HepG2 (cell line): ENCODE data around the gene DCTN1. TPM values are rescaled to one million over a fixed set of nuclear protein-coding genes. Genes with fewer than 3 reads are reported as not detected.
A peak's percentile ranks its signal among the peaks of the same experiment; 100 is the strongest.

Experiments
- ATAC-seq: fragments of 200-7000 bp; cut with Tn5 transposase; 3 replicates; pipeline ENCODE4 v1.9.1; 2020; ENCODE audit warnings: mild to moderate bottlenecking, moderate library complexity
- BruUV-seq: library from RNA; stranded (reverse); fragments of 400-500 nt; replicated peaks from 2 replicates; lab custom pipeline; 2021; lab: Mats Ljungman, UMichigan
- CTCF ChIA-PET: fragments of 300-600 bp; formaldehyde crosslinking; extraction: SDS; loops from one replicate; lab custom pipeline; 2021; ENCODE audit warnings: low total read pairs, inconsistent platforms, low intra/inter-chr PET ratio; lab: Yijun Ruan, JAX
- POLR2A ChIA-PET: fragments of 350-600 bp; sonication (Branson Sonifier 250); formaldehyde crosslinking; loops from one replicate; lab custom pipeline; 2020; ENCODE audit warnings: antibody characterized with exemption, inconsistent platforms; lab: Yijun Ruan, JAX
- DNase-seq: peaks from one replicate; pipeline ENCODE4 v3.0.0-alpha.2; 2015; ENCODE audit warnings: low spot score
- FAIRE-seq: peaks from 3 replicates; lab custom pipeline; 2011; peaks lifted over from hg19 to GRCh38; lab: Jason Lieb, UNC
- H2AFZ ChIP-seq: one replicate; pipeline ENCODE4 v1.6.1; 2011; ENCODE audit warnings: low read length, inconsistent platforms
- H3K27ac ChIP-seq: fragments of 300-600 bp; 3 replicates; pipeline ENCODE4 v1.8.0; 2011; ENCODE audit warnings: mixed run types, mild to moderate bottlenecking, mixed read lengths, low read length, inconsistent platforms; ENCODE audit not compliant: insufficient read depth; ENCODE audit errors: extremely low read length
- H3K27me3 ChIP-seq, 2 experiments: fragments of 200-600 bp in 1 of 2; 2 replicates in 1 of 2; 3 replicates in 1 of 2; pipeline versions ENCODE4 v1.6.0 to v1.8.0; 2011; ENCODE audit warnings: low read length in 2 of 2, mild to moderate bottlenecking in 2 of 2, moderate library complexity in 2 of 2, inconsistent platforms in 1 of 2; ENCODE audit not compliant: insufficient read depth in 2 of 2, control insufficient read depth in 1 of 2
- H3K36me3 ChIP-seq, 2 experiments: fragments of 200-600 bp in 1 of 2; replicated peaks in 1 of 2; 2 replicates in 1 of 2; 3 replicates in 1 of 2; pipeline versions ENCODE4 v1.5.1 to v1.8.0; 2011; ENCODE audit warnings: low read length in 2 of 2, inconsistent platforms in 1 of 2; ENCODE audit not compliant: insufficient read depth in 2 of 2, control insufficient read depth in 1 of 2
- H3K4me1 ChIP-seq: 2 replicates; pipeline ENCODE4 v1.5.1; 2012; ENCODE audit warnings: low read length, inconsistent platforms; ENCODE audit not compliant: insufficient read depth
- H3K4me2 ChIP-seq: 2 replicates; pipeline ENCODE4 v1.6.0; 2011; ENCODE audit warnings: low read depth, low read length, inconsistent platforms
- H3K4me3 ChIP-seq, 3 experiments: fragments of 200-600 bp in 1 of 3; sonication (generic), shearing (Covaris generic) in 1 of 3; replicated peaks in 1 of 3; 2 replicates each; pipeline ENCODE4 v1.5.1; 2011 to 2016; ENCODE audit warnings: low read length in 3 of 3, inconsistent platforms in 2 of 3, low read depth in 2 of 3, mild to moderate bottlenecking in 2 of 3, control low read depth in 1 of 3, mixed read lengths in 1 of 3; ENCODE audit not compliant: insufficient read depth in 1 of 3
- H3K79me2 ChIP-seq: one replicate; pipeline ENCODE4 v1.6.1; 2011; ENCODE audit warnings: low read length, inconsistent platforms; ENCODE audit not compliant: insufficient read depth
- H3K9ac ChIP-seq: 2 replicates; pipeline ENCODE4 v1.6.0; 2011; ENCODE audit warnings: mild to moderate bottlenecking, low read depth, low read length, inconsistent platforms; ENCODE audit not compliant: insufficient read depth
- H3K9me3 ChIP-seq: 2 replicates; pipeline ENCODE4 v1.5.1; 2012; ENCODE audit warnings: mild to moderate bottlenecking, low read length
- H4K20me1 ChIP-seq: 2 replicates; pipeline ENCODE4 v1.6.0; 2011; ENCODE audit warnings: inconsistent platforms, mild to moderate bottlenecking, low read length, moderate library complexity; ENCODE audit not compliant: insufficient read depth
- ARID2 ChIP-seq: sonication (generic); formaldehyde crosslinking; IDR thresholded peaks from 2 replicates; pipeline ENCODE4 v1.8.1; 2022; ENCODE audit warnings: mild to moderate bottlenecking, missing genetic modification reagents, borderline replicate concordance
- DMTF1 ChIP-seq: sonication (generic); formaldehyde crosslinking; IDR thresholded peaks from 2 replicates; pipeline ENCODE4 v1.4.0; 2020; ENCODE audit warnings: mild to moderate bottlenecking, missing genetic modification reagents
- FOXC1 ChIP-seq: sonication (generic); formaldehyde crosslinking; IDR thresholded peaks from 2 replicates; pipeline ENCODE4 v1.8.0; 2022; ENCODE audit warnings: mild to moderate bottlenecking, missing genetic modification reagents, borderline replicate concordance
- HNRNPUL1 ChIP-seq: fragments of 200-400 bp; formaldehyde crosslinking; IDR thresholded peaks from 2 replicates; pipeline ENCODE4 v1.6.1; 2017; ENCODE audit warnings: low read depth, mild to moderate bottlenecking, low read length, moderate library complexity
- MED13 ChIP-seq: sonication (generic); formaldehyde crosslinking; IDR thresholded peaks from 2 replicates; pipeline ENCODE4 v1.5.0; 2020; ENCODE audit warnings: missing genetic modification reagents
- PITX1 ChIP-seq: sonication (generic); formaldehyde crosslinking; IDR thresholded peaks from 2 replicates; pipeline ENCODE4 v1.5.1; 2020; ENCODE audit warnings: mild to moderate bottlenecking, missing genetic modification reagents
- RBM39 ChIP-seq: fragments of 200-400 bp; formaldehyde crosslinking; IDR thresholded peaks from one replicate; pipeline ENCODE4 v1.6.1; 2018; ENCODE audit warnings: antibody characterized with exemption, mild to moderate bottlenecking, low read depth, low read length; ENCODE audit not compliant: poor library complexity, severe bottlenecking
- SRSF4 ChIP-seq: fragments of 200-400 bp; formaldehyde crosslinking; IDR thresholded peaks from one replicate; pipeline ENCODE4 v1.6.1; 2018; ENCODE audit warnings: mild to moderate bottlenecking, low read depth, low read length, moderate library complexity; ENCODE audit not compliant: poor library complexity, severe bottlenecking
- YEATS2 ChIP-seq: sonication (generic); formaldehyde crosslinking; IDR thresholded peaks from 2 replicates; pipeline ENCODE4 v1.4.0; 2020; ENCODE audit warnings: missing genetic modification reagents, borderline replicate concordance
- ZBTB46 ChIP-seq: sonication (generic); formaldehyde crosslinking; IDR thresholded peaks from 2 replicates; pipeline ENCODE4 v1.4.0; 2020; ENCODE audit warnings: mild to moderate bottlenecking, missing genetic modification reagents, borderline replicate concordance
- ZKSCAN8 ChIP-seq: IDR thresholded peaks from 2 replicates; pipeline ENCODE4 v1.6.1; 2016; ENCODE audit warnings: borderline replicate concordance, missing genetic modification reagents, missing compliant biosample characterization
- ZNF414 ChIP-seq: sonication (generic); formaldehyde crosslinking; IDR thresholded peaks from 2 replicates; pipeline ENCODE4 v1.5.0; 2020; ENCODE audit warnings: missing genetic modification reagents
- ZNF510 ChIP-seq: sonication (generic); formaldehyde crosslinking; IDR thresholded peaks from 2 replicates; pipeline ENCODE4 v1.4.0; 2020; ENCODE audit warnings: low read depth, mild to moderate bottlenecking, missing genetic modification reagents
- ZNF547 ChIP-seq: sonication (generic); formaldehyde crosslinking; IDR thresholded peaks from 2 replicates; pipeline ENCODE4 v1.5.1; 2020; ENCODE audit warnings: mild to moderate bottlenecking, missing genetic modification reagents
- ZNF710 ChIP-seq: sonication (generic); formaldehyde crosslinking; IDR thresholded peaks from 2 replicates; pipeline ENCODE4 v1.5.0; 2020; ENCODE audit warnings: mild to moderate bottlenecking, missing genetic modification reagents, borderline replicate concordance
- WGBS: methylation state at CpG from one replicate; pipeline ENCODE4 v1.1.6; 2017; ENCODE audit warnings: low lambda C conversion rate; 5-methylcytosine and 5-hydroxymethylcytosine counted together
- in situ Hi-C: cut with HindIII; loops from 2 replicates; pipeline ENCODE4 v1.10.0; 2017; ENCODE audit warnings: low pct_unique_long_range_greater_than_20kb; ENCODE audit not compliant: extremely low pct_ligation_motif_present
- intact Hi-C: fragments of 100-400 bp; cut with micrococcal nuclease; formaldehyde crosslinking; loops from one replicate; pipeline ENCODE4 v1.10.0; 2022; ENCODE audit not compliant: unreplicated experiment
- polyA plus RNA-seq, 8 experiments: library from polyadenylated mRNA; depleted of rRNA in 3 of 8; stranded (reverse) in 7 of 8; unstranded in 1 of 8; fragments of >200 nt; fragmentation: Illumina TruSeq in 4 of 8; extraction: Trizol in 4 of 8; gene quantifications; 2 replicates each; pipeline versions ENCODE4 v1.2.1 to v1.2.3, GENCODE V29; 2011 to 2016; ENCODE audit warnings: low read depth in 4 of 8, missing spikeins in 1 of 8, mixed read lengths in 1 of 8; ENCODE audit not compliant: insufficient read depth in 1 of 8
- total RNA-seq, 5 experiments: library from RNA; depleted of rRNA; stranded (reverse); fragments of >200 nt; fragmentation: Illumina TruSeq; extraction: Trizol; gene quantifications; 2 replicates each; pipeline ENCODE4 v1.2.3, GENCODE V29; 2016; ENCODE audit warnings: low read depth in 1 of 5

Gene DCTN1
- total and polyA plus RNA-seq, 2 of the 13 experiments (the other 11 are each of a cell fraction or from before 2014, with no cell fraction given) = 73.2 to 122 TPM

GRCh38 chr2:74332550-74333174, 47.4 kb downstream of the DCTN1 start:
- WGBS = 57% methylated on average over 3 of the region's 3 CpGs
- in situ Hi-C loops (no loop called here), intact Hi-C loops (loop anchor here (1.0 to 5.0 kb wide), 3 partner anchors 60 to 254 kb away; no protein-coding TSS in a partner anchor)
- no peaks in the 10 kb centered on the region for H3K9me3 ChIP-seq
- H4K20me1 ChIP-seq = no peaks in the 10 kb centered on the region
- no peak for DNase-seq
- no peak overlapping the region for H3K4me2 ChIP-seq
- no peak overlapping the region for H2AFZ ChIP-seq
- H3K9ac ChIP-seq = no peak overlapping the region
- no peaks in the 10 kb centered on the region for H3K27me3 ChIP-seq
- H3K36me3 ChIP-seq = no peaks in the 10 kb centered on the region
- H3K4me1 ChIP-seq = no peaks in the 10 kb centered on the region
- FAIRE-seq = no peak
- H3K4me3 ChIP-seq = no peak overlapping the region
- POLR2A ChIA-PET = interaction anchor here (1.5 kb wide), 1 partner anchor 126 kb away, joined by 3 read pairs; the partner anchor contains the start of gene WBP1
- H3K79me2 ChIP-seq = no peaks in the 10 kb centered on the region
- CTCF ChIA-PET = interaction anchor here (1.5 to 1.7 kb wide), 2 partner anchors 67 to 83 kb away, joined by 8 to 9 read pairs; no protein-coding TSS in a partner anchor
- no peak overlapping the region for H3K27ac ChIP-seq
- BruUV-seq = no TSS peak
- ATAC-seq = peak; percentile 19
- TF ChIP-seq ZNF510 (no peak), PITX1 (CRISPR knock-in tag) (no peak), ZBTB46 (CRISPR knock-in tag) (no peak), ZNF547 (no peak), ARID2 (CRISPR knock-in tag) (no peak), RBM39 (no peak), SRSF4 (no peak), ZNF414 (CRISPR knock-in tag) (no peak), FOXC1 (CRISPR knock-in tag) (no peak), ZNF710 (CRISPR knock-in tag) (no peak), MED13 (no peak), HNRNPUL1 (no peak), ZKSCAN8 (CRISPR knock-in tag) (no peak), YEATS2 (CRISPR knock-in tag) (no peak), DMTF1 (no peak)
